GM19238 (cell line): Measurements from ENCODE around the gene CSTPP1.
"Not testable (repeated sequence)": the region's sequence is repeated elsewhere in the genome, so short reads cannot be mapped to it uniquely, and the experiment has no call there.

Source experiments
- DNase-seq: peaks from one replicate; pipeline ENCODE4 v3.0.0; 2011; ENCODE audit warnings: low spot score; ENCODE audit not compliant: insufficient read length

CSTPP1 gene

GRCh38 chr11:47202576-47202975 is 266.0 kb downstream of the CSTPP1 start:
- no peak for DNase-seq

- no peak for DNase-seq
These were observed 268.1 kb downstream of the CSTPP1 start for GRCh38 chr11:47204637-47204989.

- not testable (repeated sequence) for DNase-seq
These were observed 270.0 kb downstream of the CSTPP1 start for GRCh38 chr11:47206577-47206976.

GRCh38 chr11:47207459-47207858 is 270.9 kb downstream of the CSTPP1 start:
- no peak for DNase-seq

- DNase-seq = not testable (repeated sequence)
These were observed 271.5 kb downstream of the CSTPP1 start for GRCh38 chr11:47208008-47208552.

- DNase-seq = no peak
These were observed 272.1 kb downstream of the CSTPP1 start for GRCh38 chr11:47208628-47209027.
